Kidney (tissue), 14 donors: Measurements from ENCODE around the gene B4GALNT3. TPM values are rescaled to one million over a fixed set of nuclear protein-coding genes. Genes with fewer than 3 reads are reported as not detected.

ENCODE experiments used
- DNase-seq, 5 donors: peaks; one replicate each; pipeline ENCODE4 v3.0.0-alpha.2; 2013 to 2020
- FAIRE-seq: peaks from 2 replicates; lab custom pipeline; 2012; peaks lifted over from hg19 to GRCh38; lab: Jason Lieb, UNC
- H3K27ac ChIP-seq, 2 donors: one replicate each; pipeline ENCODE4 v1.7.0; 2013; ENCODE audit warnings: low read depth in 2 of 2, low read length in 2 of 2, inconsistent platforms in 1 of 2
- H3K27me3 ChIP-seq: one replicate; pipeline ENCODE4 v1.7.1; 2013; ENCODE audit warnings: low read length, inconsistent platforms; ENCODE audit not compliant: control insufficient read depth, insufficient read depth
- H3K36me3 ChIP-seq, 3 donors: one replicate each; pipeline versions ENCODE4 v1.7.0 to v1.7.1; 2013; ENCODE audit warnings: low read length in 3 of 3, control low read depth in 1 of 3, inconsistent platforms in 1 of 3; ENCODE audit not compliant: insufficient read depth in 3 of 3, control insufficient read depth in 2 of 3
- H3K4me1 ChIP-seq, 3 donors: one replicate each; pipeline versions ENCODE4 v1.7.0 to v1.7.1; 2013; ENCODE audit warnings: low read length in 3 of 3, inconsistent platforms in 1 of 3, low read depth in 1 of 3; ENCODE audit not compliant: control insufficient read depth in 2 of 3, insufficient read depth in 2 of 3
- H3K4me3 ChIP-seq, 3 donors: one replicate each; pipeline versions ENCODE4 v1.7.0 to v1.8.1; 2013; ENCODE audit warnings: low read length in 3 of 3, control low read depth in 1 of 3, inconsistent platforms in 1 of 3
- H3K9ac ChIP-seq, 3 donors: one replicate each; pipeline versions ENCODE4 v1.7.0 to v1.7.1; 2013; ENCODE audit warnings: low read length in 3 of 3, control low read depth in 1 of 3, inconsistent platforms in 1 of 3
- H3K9me3 ChIP-seq, 3 donors: one replicate each; pipeline versions ENCODE4 v1.7.0 to v1.7.1; 2013; ENCODE audit warnings: low read length in 3 of 3, control low read depth in 1 of 3, inconsistent platforms in 1 of 3; ENCODE audit not compliant: control insufficient read depth in 2 of 3, insufficient read depth in 1 of 3
- intact Hi-C: fragments of 100-400 bp; cut with DNase I; formaldehyde crosslinking; loops from one replicate; pipeline ENCODE4 v1.11.1; 2022
- polyA plus RNA-seq: library from polyadenylated mRNA; stranded (reverse); fragments of 350-450 nt; fragmentation: Illumina TruSeq; extraction: RNeasy Lipid Tissue Mini Kit (QIAGEN cat#74804); gene quantifications from one replicate; pipeline ENCODE4 v1.2.3, GENCODE V29; 2014; ENCODE audit warnings: low read depth, low replicate concordance; ENCODE audit not compliant: insufficient read depth
- total RNA-seq: library from RNA; stranded (reverse); fragmentation: NEBNext Ultra II Directional; extraction: Animal tissue kit (Norgen Biotek cat#: 25700); gene quantifications from one replicate; pipeline ENCODE4 v1.2.1, GENCODE V29; 2021
- TF ChIP-seq, protein P1 (sequence below): IDR thresholded peaks from 3 replicates; pipeline ENCODE4 v1.5.1; 2012; ENCODE audit warnings: mild to moderate bottlenecking, moderate library complexity, borderline replicate concordance; ENCODE audit not compliant: insufficient read depth; ENCODE audit errors: extremely low read depth
- donor health status: control.
- donor health status: control.
- donor health status: control.
- donor health status: control.
- donor health status: control.
- donor health status: DM: yes; HTN: yes; CAD: no.
- donor health status: Normal renal cell carcinoma (clear cell type).

B4GALNT3 gene
- total and polyA plus RNA-seq, 2 donors from 2014 or later, result 11.3 to 12.5 TPM

DNA sequence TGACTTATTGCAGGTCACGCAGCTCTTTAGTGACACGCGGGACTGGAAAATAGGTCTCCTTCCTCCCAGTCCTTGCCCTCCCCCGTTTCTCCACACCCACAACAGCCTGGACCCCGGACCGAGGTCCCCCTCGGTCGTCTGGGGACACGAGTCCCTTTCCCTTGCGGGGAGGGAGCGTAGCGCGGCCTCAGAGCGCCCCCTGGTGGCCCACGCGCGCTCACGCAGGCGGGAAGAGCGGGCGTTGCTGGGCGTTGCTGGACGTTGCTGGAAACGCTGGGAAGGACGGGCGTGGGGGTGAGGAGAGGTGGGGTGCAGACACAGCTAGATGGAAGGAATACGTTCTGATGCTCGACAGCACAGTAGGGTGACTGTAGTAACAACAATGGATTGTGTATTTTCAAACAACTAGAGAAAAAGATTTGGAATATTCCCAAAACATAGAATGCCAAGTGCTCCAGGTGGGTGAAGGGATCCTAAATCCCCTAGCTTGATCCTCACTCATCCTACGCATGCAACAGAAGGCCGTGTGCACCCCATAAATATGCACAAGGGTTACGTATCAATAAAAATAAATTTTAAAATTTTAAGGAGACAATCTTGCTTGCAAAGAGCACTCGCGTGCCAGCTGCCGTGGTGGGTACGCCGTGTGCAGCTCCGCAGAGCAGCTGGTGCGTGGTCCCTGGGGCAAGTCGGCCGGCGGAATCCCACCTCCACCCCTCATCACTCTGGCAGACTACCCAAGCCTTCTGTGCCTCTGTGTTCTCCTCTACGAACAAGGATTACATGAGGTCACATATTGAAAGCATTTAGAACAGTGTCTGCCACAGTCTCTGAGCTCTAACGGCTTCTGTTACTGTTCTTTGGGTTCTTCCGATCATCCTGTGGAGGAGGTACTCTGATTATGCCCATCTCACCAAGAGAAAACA lies 87.4 kb downstream of the B4GALNT3 start:
- FAIRE-seq (no peak), DNase-seq (peak; percentile 66 to 88 (median 76))
- Histone ChIP-seq H3K9ac (no peak overlapping the region), H3K27ac (no peak overlapping the region), H3K27me3 (no peaks in the 10 kb centered on the region), H3K4me1 (no peaks in the 10 kb centered on the region), H3K36me3 (no peaks in the 10 kb centered on the region), H3K4me3 (no peak overlapping the region), H3K9me3 (no peaks in the 10 kb centered on the region)
- intact Hi-C loops, result loop anchor here (5.0 kb wide), 1 partner anchor 95 kb away; no protein-coding TSS in a partner anchor
- TF ChIP-seq, protein P1, sequence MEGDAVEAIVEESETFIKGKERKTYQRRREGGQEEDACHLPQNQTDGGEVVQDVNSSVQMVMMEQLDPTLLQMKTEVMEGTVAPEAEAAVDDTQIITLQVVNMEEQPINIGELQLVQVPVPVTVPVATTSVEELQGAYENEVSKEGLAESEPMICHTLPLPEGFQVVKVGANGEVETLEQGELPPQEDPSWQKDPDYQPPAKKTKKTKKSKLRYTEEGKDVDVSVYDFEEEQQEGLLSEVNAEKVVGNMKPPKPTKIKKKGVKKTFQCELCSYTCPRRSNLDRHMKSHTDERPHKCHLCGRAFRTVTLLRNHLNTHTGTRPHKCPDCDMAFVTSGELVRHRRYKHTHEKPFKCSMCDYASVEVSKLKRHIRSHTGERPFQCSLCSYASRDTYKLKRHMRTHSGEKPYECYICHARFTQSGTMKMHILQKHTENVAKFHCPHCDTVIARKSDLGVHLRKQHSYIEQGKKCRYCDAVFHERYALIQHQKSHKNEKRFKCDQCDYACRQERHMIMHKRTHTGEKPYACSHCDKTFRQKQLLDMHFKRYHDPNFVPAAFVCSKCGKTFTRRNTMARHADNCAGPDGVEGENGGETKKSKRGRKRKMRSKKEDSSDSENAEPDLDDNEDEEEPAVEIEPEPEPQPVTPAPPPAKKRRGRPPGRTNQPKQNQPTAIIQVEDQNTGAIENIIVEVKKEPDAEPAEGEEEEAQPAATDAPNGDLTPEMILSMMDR, result peak; percentile 98

DNA sequence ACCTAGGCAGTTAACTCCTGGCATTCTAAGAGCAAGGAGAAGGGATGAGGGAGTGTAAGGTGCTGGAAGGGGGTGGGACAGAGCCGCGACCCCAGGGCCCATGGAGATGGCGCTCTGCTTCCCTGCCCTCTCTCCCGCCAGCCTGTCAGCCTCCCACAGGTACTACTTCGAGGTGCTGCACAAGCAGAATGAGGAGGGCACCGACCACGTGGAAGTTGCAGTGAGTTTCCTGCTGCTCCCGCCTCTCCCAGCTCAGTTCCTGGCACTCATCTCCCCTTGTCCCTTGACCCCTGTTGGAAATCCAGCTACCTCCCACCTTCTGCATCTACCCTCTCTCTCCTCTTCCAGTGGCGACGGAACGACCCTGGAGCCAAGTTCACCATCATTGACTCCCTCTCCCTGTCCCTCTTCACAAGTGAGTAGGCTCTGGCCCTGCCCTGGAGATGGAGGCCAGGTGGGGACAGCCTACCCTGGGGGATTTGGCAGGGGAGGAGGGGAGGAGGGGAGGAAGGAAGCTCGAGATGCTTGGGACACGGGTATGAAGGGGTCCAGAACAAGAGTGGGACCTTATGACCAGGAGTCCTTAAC lies 88.2 kb downstream of the B4GALNT3 start:
- FAIRE-seq, result no peak
- TF ChIP-seq, protein P1, result no peak
- no peaks in the 10 kb centered on the region for H3K9me3 ChIP-seq
- no peak overlapping the region for H3K27ac ChIP-seq
- DNase-seq, result no peak
- H3K4me1 ChIP-seq, result no peaks in the 10 kb centered on the region
- intact Hi-C loops, result loop anchor here (5.0 kb wide), 1 partner anchor 96 kb away; no protein-coding TSS in a partner anchor
- H3K9ac ChIP-seq, result no peak overlapping the region
- H3K27me3 ChIP-seq, result no peaks in the 10 kb centered on the region
- no peaks in the 10 kb centered on the region for H3K36me3 ChIP-seq
- H3K4me3 ChIP-seq, result no peak overlapping the region

DNA sequence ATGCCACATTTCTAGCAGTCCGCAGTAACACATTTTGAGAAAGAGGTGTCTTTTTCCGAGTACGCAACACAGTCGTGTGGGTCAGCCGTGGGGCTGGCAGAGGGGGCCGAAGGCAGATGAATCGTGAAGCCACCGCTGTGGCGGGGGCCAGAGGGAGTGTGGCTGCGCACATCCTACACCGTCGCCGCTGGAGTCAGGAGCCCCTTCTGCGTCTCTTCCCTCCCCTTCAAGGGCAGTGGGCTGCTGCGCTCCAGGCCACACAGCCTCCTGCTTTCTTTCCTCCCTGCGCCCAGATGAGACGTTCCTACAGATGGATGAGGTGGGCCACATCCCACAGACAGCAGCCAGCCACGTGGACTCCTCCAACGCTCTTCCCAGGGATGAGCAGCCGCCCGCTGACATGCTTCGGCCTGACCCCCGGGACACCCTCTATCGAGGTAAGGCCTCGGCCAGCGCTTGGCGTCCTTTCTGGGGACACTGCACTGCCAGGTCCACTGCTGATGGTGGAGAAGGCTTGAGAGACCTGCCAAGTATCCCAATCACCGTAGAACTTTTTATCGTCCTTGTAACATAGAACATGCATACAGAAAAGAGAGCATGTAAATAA lies 89.8 kb downstream of the B4GALNT3 start:
- DNase-seq (no peak), FAIRE-seq (no peak)
- H3K27me3 ChIP-seq, result no peaks in the 10 kb centered on the region
- TF ChIP-seq, protein P1, result no peak
- H3K4me3 ChIP-seq, result no peak overlapping the region
- no peak overlapping the region for H3K27ac ChIP-seq
- no peaks in the 10 kb centered on the region for H3K36me3 ChIP-seq
- intact Hi-C loops, result loop anchor here (5.0 kb wide), 1 partner anchor 97 kb away; no protein-coding TSS in a partner anchor
- H3K9me3 ChIP-seq, result no peaks in the 10 kb centered on the region
- H3K4me1 ChIP-seq, result no peaks in the 10 kb centered on the region
- H3K9ac ChIP-seq, result no peak overlapping the region
